Stimulated activated CD8-positive, alpha-beta memory T cell treated with anti-CD3 and anti-CD28 coated beads, Interleukin-2, amount 100 ng/mL, for 48 hours (primary cell): ENCODE results near the gene GRPEL1.

Source experiments
- DNase-seq, 2 donors: peaks; one replicate each; pipeline ENCODE4 v3.0.0-alpha.2; 2020; ENCODE audit warnings: low read depth in 2 of 2

GRPEL1 gene

DNA sequence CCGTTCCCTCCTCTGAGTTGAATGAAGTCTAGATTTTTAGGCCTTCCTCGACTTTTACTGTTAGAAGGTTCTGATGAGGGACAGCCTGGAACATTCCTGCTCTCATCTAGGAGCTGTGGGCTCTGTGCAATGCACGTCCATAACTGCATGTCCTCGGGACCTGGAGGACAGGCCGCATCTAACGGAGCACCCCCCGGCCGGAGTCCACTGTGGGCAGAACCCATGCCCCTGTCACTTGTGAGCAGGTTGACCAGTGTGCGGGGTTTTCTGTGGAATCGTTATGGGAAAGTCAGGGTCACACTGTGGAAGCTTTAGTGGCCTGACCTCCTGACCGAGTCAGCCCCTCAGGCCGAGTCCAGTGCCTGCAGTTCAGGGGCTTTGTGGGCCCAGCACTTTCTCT is 44.0 kb downstream of the GRPEL1 start:
- DNase-seq, result no peak

- no peak for DNase-seq
Measured at GRCh38 chr4:7023486-7023885, 44.4 kb downstream of the GRPEL1 start.

DNA sequence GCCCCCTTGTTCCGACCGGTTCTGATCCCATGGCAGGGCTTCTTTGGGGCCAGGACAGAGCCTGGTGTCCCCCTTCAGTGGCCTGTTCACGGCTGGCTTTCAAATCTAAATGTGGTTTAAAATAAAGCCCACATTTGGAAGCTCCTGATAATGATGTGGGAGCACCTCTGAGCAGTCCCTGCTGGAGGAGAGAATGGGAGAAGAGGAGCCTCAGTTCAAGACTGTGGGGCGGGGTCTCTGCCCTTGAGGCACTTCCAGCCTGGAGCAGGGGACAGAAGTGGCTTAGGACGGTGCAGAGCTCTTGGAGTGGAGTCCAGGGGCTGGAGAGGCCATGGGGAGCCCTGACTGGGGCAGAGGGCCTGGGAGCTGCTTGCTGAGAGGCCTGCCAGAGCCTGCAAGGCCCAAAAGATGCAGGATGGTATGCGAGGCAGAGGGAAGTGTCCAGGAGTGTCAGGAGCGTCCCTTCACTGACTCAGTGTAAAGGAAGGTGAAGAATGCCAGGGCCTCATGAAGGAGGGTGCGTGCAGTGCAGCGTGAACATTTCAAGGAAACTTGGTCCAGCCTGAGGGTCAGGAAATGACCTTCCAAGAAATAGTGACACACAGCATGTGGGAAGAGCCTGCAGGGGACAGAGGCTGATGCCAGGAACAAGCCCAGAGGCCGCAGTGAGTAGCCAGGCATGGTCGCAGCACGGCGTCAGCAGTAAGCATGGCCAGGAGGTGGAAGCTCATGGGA is 45.8 kb downstream of the GRPEL1 start:
- no peak for DNase-seq

DNA sequence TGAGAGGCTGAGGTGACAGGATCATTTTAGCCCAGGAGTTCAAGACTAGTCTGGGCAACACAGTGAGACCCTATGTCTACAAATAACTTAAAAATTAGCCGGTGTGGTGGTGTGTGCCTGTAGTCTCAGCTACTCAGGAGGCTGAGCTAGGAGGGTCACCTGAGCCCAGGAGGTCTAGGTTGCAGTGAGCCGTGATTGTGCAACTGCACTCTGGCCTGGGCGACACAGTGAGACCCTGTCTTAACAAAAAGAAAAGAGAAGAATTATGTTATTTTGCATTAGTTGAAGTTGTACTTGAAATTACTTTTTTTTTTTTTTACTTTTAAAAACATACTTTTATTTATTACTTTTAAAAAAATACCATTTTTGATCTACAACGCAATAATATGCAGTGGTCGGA is 46.5 kb downstream of the GRPEL1 start:
- DNase-seq, result no peak

GRCh38 chr4:7020856-7021255 is 47.0 kb downstream of the GRPEL1 start:
- DNase-seq, result no peak

GRCh38 chr4:7020290-7020689 is 47.6 kb downstream of the GRPEL1 start:
- DNase-seq, result no peak

GRCh38 chr4:7019367-7019766 is 48.5 kb downstream of the GRPEL1 start:
- DNase-seq, result no peak

DNA sequence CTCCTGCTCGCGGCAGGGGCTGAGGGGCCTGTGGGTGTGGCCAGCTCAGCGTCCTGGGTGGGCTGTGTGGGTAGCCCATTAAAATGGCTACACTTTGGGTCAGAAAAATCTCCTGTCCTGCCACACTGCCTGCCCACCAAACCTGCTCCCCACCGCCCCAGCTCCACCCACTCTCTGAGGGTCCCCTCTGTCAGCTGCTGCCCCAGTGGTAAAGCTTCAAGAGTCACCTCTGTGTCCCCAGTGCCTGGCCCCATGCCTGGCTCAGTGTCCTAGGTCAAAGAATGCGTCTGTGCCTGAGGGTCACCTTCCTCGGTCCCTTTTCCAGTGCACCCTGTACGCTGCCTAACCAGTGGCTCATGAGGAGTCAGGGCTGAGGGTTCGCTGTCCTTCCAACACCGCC is 49.6 kb downstream of the GRPEL1 start:
- no peak for DNase-seq

- no peak for DNase-seq
Measured at GRCh38 chr4:7017446-7018048, 50.3 kb downstream of the GRPEL1 start.

DNA sequence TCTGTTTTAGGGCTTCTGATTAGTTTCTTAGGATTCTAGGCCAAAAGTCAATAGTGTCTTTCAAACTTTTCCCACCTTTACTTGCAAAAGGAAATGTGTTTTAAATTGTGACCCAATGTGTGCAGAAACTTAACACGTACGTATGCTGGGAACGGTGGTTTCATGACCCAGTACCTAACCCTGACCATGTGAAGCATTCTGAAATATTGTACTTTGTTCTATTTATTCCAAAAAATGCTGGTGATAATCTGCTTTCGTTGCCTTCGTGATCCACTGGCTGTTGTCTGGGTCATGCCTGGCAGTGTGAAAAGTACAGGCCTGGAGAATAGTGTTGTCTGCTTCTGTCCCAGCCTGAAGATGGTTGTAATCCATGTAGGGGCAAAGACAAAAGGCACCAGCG is 51.4 kb downstream of the GRPEL1 start:
- DNase-seq, result no peak

- no peak for DNase-seq
Measured at GRCh38 chr4:7016086-7016485, 51.8 kb downstream of the GRPEL1 start.

DNA sequence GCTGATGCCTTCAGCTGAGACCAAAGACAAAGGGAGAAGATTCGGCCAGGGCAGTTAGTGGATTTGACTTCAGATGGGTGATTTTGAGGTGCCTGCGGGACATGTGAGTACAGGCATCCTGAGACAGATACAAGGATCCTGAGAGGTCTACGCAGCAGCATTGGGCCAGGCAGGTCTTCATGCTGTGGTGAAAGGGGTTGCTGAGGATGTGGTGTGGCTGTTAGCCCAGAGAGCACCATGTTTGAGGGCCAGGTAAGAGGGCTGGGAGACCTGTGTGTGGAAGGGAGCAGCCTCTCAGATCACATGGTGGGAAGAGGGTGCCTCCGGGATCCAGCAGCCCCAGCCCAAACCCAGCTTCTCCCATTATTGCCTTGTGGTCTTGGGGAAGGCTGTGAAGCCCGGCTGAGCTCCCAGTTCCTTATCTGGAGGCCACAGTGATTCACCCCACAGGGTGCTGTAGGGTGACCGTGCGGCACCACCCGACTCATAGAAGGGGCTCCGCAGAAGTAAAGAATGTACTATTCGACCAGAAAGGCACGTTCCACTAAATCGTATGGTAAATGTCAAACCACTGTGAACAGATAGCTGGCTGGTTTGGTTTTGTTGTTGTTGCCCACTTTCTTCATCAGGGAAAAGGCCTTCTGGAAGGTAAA is 52.4 kb downstream of the GRPEL1 start:
- DNase-seq, result no peak

DNA sequence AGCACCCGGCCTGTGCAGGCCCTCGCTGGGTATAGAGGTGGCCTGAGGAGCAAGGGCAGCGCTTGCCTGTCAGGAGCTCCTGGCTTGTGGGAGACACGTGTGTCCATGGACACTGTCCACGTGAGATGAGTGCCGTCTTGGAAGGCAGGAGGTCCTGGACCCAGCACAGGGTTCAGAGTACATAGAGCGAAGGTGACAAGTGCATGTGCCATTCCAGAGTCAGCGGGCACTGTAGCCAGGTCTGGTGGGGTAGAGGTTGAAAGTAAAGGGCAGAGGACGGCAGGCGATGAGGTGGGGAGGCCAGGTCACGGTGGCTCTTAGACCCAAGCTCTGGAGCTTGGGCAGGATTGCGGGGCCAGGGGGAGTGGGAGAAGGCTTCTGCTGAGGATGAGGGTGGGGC is 53.0 kb downstream of the GRPEL1 start:
- DNase-seq, result no peak

DNA sequence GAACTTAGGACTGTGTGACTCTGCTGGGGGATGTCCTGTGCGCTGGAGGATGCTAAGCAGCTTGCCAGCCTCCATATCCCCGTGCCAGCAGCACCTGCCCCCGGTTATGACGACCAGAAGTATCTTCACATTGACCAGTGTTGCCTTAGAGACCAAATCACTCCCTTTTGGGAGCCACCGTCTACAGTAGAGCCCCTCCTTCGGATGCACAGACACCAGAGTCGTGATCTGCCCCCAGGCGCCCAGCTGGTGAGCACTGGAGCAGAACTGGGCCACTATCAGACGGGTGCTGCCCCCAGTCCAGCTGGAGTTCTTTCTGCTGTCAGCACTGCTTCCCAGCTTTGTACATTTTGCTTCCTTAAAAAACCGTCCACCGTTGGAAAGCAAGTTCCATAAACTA is 54.7 kb downstream of the GRPEL1 start:
- no peak for DNase-seq

DNA sequence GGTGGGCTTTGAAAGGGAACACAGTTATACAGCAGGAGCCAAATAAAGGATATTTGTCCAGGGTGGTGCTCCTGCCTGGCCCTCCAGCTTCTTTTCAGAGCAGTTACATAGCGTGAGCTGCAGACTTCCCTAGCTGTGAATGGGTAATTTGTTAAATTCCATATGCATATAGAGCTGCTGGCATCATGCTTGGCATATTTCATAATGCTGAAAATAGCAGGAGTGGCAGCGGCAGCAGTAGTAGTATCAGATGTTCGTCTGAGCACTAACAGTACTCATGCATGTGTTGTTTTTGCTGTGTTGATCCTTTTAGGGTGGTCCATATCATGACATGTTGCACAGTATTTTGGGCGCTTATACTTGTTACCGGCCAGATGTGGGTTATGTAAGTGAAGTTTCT is 58.3 kb downstream of the GRPEL1 start:
- no peak for DNase-seq
